Liver (tissue), 3 donors: ENCODE measurements around the gene CIPC.

ENCODE experiments used
- CTCF ChIP-seq: fragments of 150-350 bp; IDR thresholded peaks from 2 replicates; pipeline ENCODE4 v1.5.1; 2017; ENCODE audit warnings: improper control_type of control experiment, low read depth, low read length; ENCODE audit not compliant: missing input control
- MAX ChIP-seq: IDR thresholded peaks from 2 replicates; pipeline ENCODE4 v1.6.1; 2016; ENCODE audit warnings: antibody characterized with exemption
- RAD21 ChIP-seq, 2 donors: IDR thresholded peaks; 2 replicates each; pipeline ENCODE4 v1.6.1; 2016; ENCODE audit warnings: antibody characterized with exemption in 2 of 2, mild to moderate bottlenecking in 2 of 2
- ZBTB33 ChIP-seq: IDR thresholded peaks from 2 replicates; pipeline ENCODE4 v1.6.1; 2016; ENCODE audit warnings: antibody characterized with exemption
- donor health status: healthy.
- donor health status: healthy.

- TF ChIP-seq RAD21 (IDR thresholded peaks at IDR 0.05), result no peak
- no peak for TF ChIP-seq CTCF
- no peak for TF ChIP-seq ZBTB33
- no peak for TF ChIP-seq MAX
Observed at GRCh38 chr14:77130386-77130785, 32.3 kb downstream of the CIPC start.
